HUES6 (cell line): ENCODE results near the gene ANAPC10.

ENCODE experiments used
- H3K27ac ChIP-seq: 2 replicates; pipeline ENCODE4 v1.7.0; 2013; ENCODE audit warnings: low read depth, mild to moderate bottlenecking, low read length, inconsistent platforms
- H3K27me3 ChIP-seq: 2 replicates; pipeline ENCODE4 v1.6.1; 2013; ENCODE audit warnings: low read length; ENCODE audit not compliant: control insufficient read depth, insufficient read depth
- H3K36me3 ChIP-seq: 2 replicates; pipeline ENCODE4 v1.6.1; 2013; ENCODE audit warnings: low read length; ENCODE audit not compliant: control insufficient read depth, insufficient read depth
- H3K4me1 ChIP-seq: 2 replicates; pipeline ENCODE4 v1.6.1; 2013; ENCODE audit warnings: low read length; ENCODE audit not compliant: control insufficient read depth, insufficient read depth
- H3K4me3 ChIP-seq: 2 replicates; pipeline ENCODE4 v1.5.1; 2013; ENCODE audit warnings: low read depth, low read length
- H3K9ac ChIP-seq: one replicate; pipeline ENCODE4 v1.6.1; 2013; ENCODE audit warnings: mild to moderate bottlenecking, low read length
- H3K9me3 ChIP-seq: 2 replicates; pipeline ENCODE4 v1.6.1; 2013; ENCODE audit warnings: low read depth, low read length; ENCODE audit not compliant: control insufficient read depth, insufficient read depth

Gene ANAPC10

DNA sequence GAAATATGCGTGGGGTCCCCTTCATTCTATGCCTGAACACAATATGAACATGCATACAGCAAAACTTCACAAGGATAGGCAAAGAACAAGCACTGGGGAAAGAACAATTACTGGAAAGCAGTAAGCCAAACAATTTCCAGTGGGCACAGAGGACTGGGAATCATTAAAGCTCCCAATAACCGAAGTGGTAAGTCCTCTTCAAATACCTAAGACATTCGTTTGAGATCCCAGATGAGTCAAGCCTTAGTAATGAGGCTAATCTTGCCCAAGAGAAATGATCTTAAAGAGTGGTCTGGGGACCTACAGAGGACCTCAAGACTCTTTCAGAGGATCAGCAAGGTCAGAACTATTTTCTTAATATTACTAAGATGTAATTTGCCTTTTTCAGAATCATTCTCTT is 28.6 kb downstream of the ANAPC10 start:
- Histone ChIP-seq H3K4me3 (no peak overlapping the region), H3K27me3 (no peaks in the 10 kb centered on the region), H3K4me1 (peaks cover 23% of the 10 kb centered on the region), H3K27ac (no peak overlapping the region), H3K9ac (no peak overlapping the region), H3K9me3 (no peaks in the 10 kb centered on the region), H3K36me3 (no peaks in the 10 kb centered on the region)

DNA sequence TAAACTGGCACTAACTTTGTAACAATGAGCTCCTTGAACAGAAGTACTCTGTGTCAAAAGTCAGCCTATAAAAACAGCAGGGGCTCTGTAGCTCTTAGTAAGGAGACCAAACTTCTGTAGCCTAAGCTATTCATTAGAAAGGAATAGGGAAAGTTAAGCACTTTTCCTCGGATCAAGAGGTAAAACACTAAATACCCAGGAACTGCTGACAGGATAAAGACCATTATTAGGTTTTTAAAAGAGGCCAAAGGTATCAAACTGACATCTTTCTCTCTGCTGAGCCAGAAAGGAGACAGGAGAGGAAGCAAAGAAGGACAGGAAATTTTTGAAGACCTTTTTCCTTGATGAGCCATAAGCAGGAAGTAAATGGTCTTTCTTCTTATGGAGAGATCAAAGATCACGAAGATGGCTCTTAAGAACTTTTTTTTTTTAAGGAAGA is 31.9 kb downstream of the ANAPC10 start:
- Histone ChIP-seq H3K27me3 (no peaks in the 10 kb centered on the region), H3K4me1 (peaks cover 23% of the 10 kb centered on the region), H3K9ac (no peak overlapping the region)

DNA sequence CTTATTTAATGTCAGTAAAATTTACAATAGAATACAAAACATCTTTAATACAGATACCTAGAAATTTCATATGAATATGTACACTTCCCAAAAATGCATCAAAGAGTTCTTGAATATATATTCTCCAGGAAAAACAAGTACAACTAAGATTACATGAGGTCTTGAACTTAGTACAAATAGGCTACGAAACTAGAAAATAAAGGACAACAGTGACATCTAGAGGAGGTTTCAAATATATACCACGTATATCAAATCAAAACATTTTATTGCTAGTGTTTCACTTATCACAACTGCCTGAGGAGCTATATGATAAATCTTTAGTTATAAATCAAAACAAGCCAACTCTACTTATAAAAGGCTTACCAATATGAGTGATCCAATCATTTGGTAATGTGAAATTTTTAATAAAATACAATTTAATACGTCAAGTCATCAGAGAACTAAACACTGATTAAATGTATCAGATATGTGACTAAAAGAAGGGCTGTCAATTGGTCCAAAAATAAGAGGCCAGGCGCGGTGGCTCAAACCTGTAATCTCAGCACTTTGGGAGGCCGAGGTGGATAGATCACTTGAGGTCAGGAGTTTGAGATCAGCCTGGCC is 36.6 kb downstream of the ANAPC10 start:
- no peak overlapping the region for H3K27ac ChIP-seq
- no peak overlapping the region for H3K9ac ChIP-seq
- H3K4me1 ChIP-seq: peaks cover 15% of the 10 kb centered on the region

More for the DNA sequence above, 31.9 kb downstream of the ANAPC10 start:
- Histone ChIP-seq H3K4me3 (peak overlapping the region; percentile 27; the same call in 1 of the 2 replicates), H3K27ac (peak overlapping the region; percentile 42; the same call in 1 of the 2 replicates), H3K36me3 (peaks cover 4% of the 10 kb centered on the region; the same call in 1 of the 2 replicates), H3K9me3 (no peaks in the 10 kb centered on the region)

DNA sequence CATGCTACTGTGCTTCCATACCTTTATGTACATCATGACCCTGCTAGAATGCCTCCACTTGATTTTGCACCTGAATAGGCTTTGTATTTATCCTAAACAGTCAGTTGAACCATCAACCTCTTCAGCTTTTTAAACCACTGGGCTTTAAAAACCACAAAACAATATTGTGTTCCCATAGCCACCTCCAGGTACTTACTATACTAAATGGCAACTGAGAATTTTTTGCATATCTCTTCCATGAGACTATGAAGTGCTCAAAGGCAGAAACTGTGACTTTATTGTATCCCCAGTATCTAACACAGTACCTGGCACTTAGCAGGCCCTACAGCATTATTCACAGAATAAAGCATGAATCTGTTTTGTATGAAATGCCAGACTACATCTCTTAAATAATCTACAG is 39.7 kb downstream of the ANAPC10 start:
- no peaks in the 10 kb centered on the region for H3K9me3 ChIP-seq
- no peak overlapping the region for H3K27ac ChIP-seq
- no peaks in the 10 kb centered on the region for H3K4me1 ChIP-seq
- peaks cover 4% of the 10 kb centered on the region; the same call in 1 of the 2 replicates for H3K36me3 ChIP-seq
- no peak overlapping the region for H3K9ac ChIP-seq
- H3K4me3 ChIP-seq: no peak overlapping the region
- no peaks in the 10 kb centered on the region for H3K27me3 ChIP-seq

More for the DNA sequence above, 36.6 kb downstream of the ANAPC10 start:
- H3K36me3 ChIP-seq: peaks cover 4% of the 10 kb centered on the region; the same call in 1 of the 2 replicates
- H3K4me3 ChIP-seq: no peak overlapping the region
- H3K9me3 ChIP-seq: no peaks in the 10 kb centered on the region
- H3K27me3 ChIP-seq: no peaks in the 10 kb centered on the region

DNA sequence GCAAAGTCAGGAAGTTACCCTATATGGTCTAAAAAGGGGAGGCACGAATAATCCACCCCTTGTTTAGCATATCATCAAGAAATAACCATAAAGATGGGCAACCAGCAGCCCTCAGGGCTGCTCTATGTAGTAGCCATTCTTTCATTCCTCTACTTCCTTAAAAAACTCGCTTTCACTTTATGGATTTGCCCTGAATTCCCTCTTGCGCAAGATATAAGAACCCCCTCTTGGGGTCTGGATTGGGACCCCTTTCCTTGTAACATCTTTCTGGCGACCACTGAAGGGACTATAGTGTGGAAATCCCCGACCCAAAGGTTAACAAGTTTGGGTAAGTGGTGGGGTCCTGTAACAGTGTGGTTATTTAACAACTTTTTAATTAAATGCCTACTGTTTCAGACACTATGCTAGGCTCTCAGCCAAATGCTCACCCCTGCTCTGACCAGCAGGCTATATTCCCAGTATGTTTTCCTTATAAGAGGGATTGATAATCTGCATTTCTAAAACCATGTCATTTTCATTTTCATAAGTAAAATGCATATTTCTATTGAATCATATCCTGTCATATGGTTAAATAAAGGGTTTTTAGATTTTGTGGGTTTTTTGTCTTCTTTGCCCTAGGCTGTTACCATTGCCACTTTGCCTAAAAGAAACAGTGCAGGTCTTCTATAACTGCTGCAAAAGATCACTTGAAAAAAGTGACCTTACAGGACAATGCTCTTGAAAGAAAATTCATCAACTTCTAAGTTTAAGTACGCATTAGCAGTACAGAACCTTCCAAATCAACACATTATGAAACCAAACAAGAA is 41.5 kb downstream of the ANAPC10 start:
- Histone ChIP-seq H3K9me3 (no peaks in the 10 kb centered on the region), H3K4me1 (no peaks in the 10 kb centered on the region), H3K36me3 (peaks cover 2% of the 10 kb centered on the region; the same call in 1 of the 2 replicates), H3K27me3 (no peaks in the 10 kb centered on the region), H3K27ac (no peak overlapping the region), H3K4me3 (no peak overlapping the region), H3K9ac (no peak overlapping the region)

DNA sequence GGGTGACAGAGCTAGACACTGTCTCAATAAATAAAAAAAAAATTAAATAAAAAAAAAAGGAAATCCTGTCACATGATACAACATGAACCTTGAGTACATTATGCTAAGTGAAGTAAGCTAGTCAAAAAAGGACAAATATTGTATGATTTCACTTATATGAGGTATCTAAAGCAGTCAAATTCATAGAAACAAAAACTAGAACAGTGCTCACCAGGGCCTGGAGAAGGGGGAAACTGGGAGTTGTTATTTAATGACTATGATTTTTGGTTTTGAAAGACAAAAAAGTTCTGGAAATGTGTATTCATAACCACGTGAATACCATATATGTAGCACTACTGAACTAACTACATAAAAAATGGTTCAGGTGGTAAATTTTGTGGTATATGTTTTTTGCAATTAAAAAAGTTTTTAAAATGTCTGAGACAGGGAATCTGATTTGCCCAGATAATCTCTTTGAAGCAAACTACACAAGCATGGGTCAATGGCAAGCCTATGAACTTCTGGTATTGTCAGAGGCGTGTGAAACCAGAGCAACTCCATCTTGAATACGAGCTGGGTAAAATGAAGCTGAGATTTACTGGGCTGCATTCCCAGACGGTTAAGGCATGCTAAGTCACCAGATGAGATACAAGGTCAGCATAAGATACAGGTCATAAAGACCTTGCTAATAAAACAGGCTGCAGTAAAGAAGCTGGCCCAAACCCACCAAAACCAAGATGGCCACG is 42.3 kb downstream of the ANAPC10 start:
- Histone ChIP-seq H3K27ac (no peak overlapping the region), H3K4me1 (no peaks in the 10 kb centered on the region), H3K9me3 (no peaks in the 10 kb centered on the region), H3K27me3 (no peaks in the 10 kb centered on the region), H3K9ac (no peak overlapping the region), H3K4me3 (no peak overlapping the region), H3K36me3 (peaks cover 3% of the 10 kb centered on the region; the same call in 1 of the 2 replicates)

DNA sequence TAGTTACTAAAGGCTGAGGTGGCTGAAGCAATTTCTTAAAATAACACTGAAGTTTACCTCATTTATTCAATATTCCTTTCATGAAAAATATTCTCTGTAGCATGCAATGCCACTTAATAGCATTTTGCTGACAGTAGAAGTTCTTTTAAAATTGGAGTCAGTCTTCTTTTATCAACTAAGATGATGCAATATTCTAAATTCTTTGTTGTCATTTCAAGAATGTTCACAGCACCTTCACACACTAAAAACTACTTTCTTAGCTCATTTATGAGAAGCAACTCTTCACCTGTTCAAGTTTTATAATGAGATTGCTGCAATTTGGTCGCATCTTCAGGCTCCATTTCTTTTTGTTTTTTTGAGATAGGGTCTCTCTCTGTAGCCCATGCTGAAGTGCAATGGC is 48.8 kb downstream of the ANAPC10 start:
- H3K27me3 ChIP-seq: no peaks in the 10 kb centered on the region
- no peaks in the 10 kb centered on the region for H3K9me3 ChIP-seq
- H3K27ac ChIP-seq: no peak overlapping the region
- no peak overlapping the region for H3K4me3 ChIP-seq
- H3K9ac ChIP-seq: no peak overlapping the region
- peaks cover 7% of the 10 kb centered on the region for H3K36me3 ChIP-seq
- H3K4me1 ChIP-seq: 0 out of 2 replicates have a peak, but pooled peaks cover under 1% of the 10 kb centered on the region

DNA sequence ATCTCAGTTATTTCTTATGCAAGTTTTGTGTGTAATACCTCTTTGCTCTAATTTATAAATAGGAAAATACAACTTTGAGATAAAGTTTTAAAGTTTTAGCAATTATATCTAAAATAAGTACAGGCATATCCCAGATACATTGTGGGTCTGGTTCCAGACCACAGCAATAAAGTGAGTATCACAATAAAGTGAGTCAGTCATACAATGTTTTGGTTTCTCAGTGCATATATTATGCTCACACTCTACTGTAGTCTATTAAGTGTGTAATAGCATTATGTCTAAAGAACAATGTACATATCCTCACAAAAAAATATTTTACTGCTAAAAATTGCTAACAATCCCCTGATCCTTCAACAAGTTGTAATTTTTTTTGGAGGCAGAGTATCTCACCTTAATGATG is 49.2 kb downstream of the ANAPC10 start:
- no peak overlapping the region for H3K27ac ChIP-seq
- no peaks in the 10 kb centered on the region for H3K9me3 ChIP-seq
- H3K4me3 ChIP-seq: no peak overlapping the region
- peaks cover 7% of the 10 kb centered on the region for H3K36me3 ChIP-seq
- H3K27me3 ChIP-seq: no peaks in the 10 kb centered on the region
- no peak overlapping the region for H3K9ac ChIP-seq
- H3K4me1 ChIP-seq: 0 out of 2 replicates have a peak, but pooled peaks cover 3% of the 10 kb centered on the region

DNA sequence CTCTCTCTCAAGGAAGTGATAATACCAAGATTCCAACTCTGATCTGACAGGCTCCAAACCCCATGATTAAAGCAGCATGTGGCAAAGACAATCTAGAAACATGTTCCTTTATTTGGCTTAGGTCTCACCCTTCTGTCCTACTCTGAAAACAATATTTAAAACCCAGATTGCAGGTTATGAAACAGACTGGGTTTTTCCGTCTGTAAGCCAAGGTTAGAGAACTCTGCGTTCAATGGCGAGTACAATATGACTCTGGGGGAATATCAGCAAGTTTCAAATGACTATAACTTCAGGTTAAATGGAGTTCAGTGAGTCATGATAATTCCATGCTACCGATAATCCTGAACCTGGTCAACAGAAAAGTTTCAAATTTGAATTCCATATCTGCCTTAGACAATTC is 50.8 kb downstream of the ANAPC10 start:
- Histone ChIP-seq H3K36me3 (peaks cover 5% of the 10 kb centered on the region), H3K4me1 (0 out of 2 replicates have a peak, but pooled peaks cover 3% of the 10 kb centered on the region), H3K4me3 (no peak overlapping the region), H3K9ac (no peak overlapping the region), H3K27me3 (no peaks in the 10 kb centered on the region), H3K27ac (no peak overlapping the region), H3K9me3 (no peaks in the 10 kb centered on the region)

DNA sequence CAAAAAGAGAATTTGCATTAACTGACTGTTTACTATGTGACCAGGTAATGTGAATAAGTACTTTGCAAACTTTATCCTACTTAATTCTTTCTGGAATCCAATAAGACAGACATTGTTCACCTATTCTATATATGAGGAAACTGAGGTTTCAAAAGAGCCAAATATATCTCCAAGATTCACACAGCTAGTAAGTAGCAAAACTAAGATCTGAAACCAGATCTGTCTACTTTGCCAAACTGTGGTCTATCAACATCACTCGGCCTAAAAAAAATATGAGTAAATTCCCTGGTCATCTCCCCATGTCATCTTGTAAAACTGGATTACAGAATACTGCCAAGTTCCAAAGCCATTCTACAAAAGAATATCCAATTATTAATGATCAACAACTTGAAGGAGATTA is 52.8 kb downstream of the ANAPC10 start:
- no peak overlapping the region for H3K27ac ChIP-seq
- no peaks in the 10 kb centered on the region for H3K27me3 ChIP-seq

More for the DNA sequence above, 52.8 kb downstream of the ANAPC10 start:
- Histone ChIP-seq H3K4me3 (no peak overlapping the region), H3K4me1 (0 out of 2 replicates have a peak, but pooled peaks cover 3% of the 10 kb centered on the region), H3K9ac (no peak overlapping the region), H3K9me3 (no peaks in the 10 kb centered on the region), H3K36me3 (no peaks in the 10 kb centered on the region)
